ENCODE data around the gene SPAG17. TPM values are rescaled to one million over a fixed set of nuclear protein-coding genes. Genes with fewer than 3 reads are reported as not detected.

SPAG17 gene
- total RNA-seq, 2 donors from 2014 or later: 9.0 TPM; not detected in 1

- WGBS: 27% methylated on average over 11 of the region's 11 CpGs
- no peaks in the 10 kb centered on the region for H3K36me3 ChIP-seq
- no peak for DNase-seq (ENCODE audit: low spot score)
- no peaks in the 10 kb centered on the region for H3K4me1 ChIP-seq (replicated peaks)
- peak overlapping the region in 1 of 2 donors; percentile 12 for H3K4me3 ChIP-seq
- intact Hi-C loops (cut with DNase I): no loop called here
- no peaks in the 10 kb centered on the region for H3K9me3 ChIP-seq
- no peaks in the 10 kb centered on the region for H3K27me3 ChIP-seq (replicated peaks; ENCODE audit: insufficient read depth)
- H3K27ac ChIP-seq: no peak overlapping the region
- TF ChIP-seq POLR2AphosphoS5 (IDR thresholded peaks at IDR 0.05) (no peak), CTCF (IDR thresholded peaks at IDR 0.05) (no peak), POLR2A (IDR thresholded peaks at IDR 0.05) (no peak)
Observed at GRCh38 chr1:118184739-118185083, 317 bp downstream of the SPAG17 start.

- DNase-seq (ENCODE audit: low spot score): no peak
- WGBS: 94% methylated on average over 2 of the region's 2 CpGs
- H3K4me1 ChIP-seq (replicated peaks): no peaks in the 10 kb centered on the region
- no peak overlapping the region for H3K27ac ChIP-seq
- H3K36me3 ChIP-seq: no peaks in the 10 kb centered on the region
- intact Hi-C loops (cut with DNase I): no loop called here
- H3K27me3 ChIP-seq (replicated peaks; ENCODE audit: insufficient read depth): no peaks in the 10 kb centered on the region
- H3K4me3 ChIP-seq: no peak overlapping the region
- TF ChIP-seq CTCF (IDR thresholded peaks at IDR 0.05): no peak
- no peak for TF ChIP-seq POLR2AphosphoS5 (IDR thresholded peaks at IDR 0.05)
- no peak for TF ChIP-seq POLR2A (IDR thresholded peaks at IDR 0.05)
- no peaks in the 10 kb centered on the region for H3K9me3 ChIP-seq
Observed at GRCh38 chr1:118183586-118183985, 1.4 kb downstream of the SPAG17 start.

DNA sequence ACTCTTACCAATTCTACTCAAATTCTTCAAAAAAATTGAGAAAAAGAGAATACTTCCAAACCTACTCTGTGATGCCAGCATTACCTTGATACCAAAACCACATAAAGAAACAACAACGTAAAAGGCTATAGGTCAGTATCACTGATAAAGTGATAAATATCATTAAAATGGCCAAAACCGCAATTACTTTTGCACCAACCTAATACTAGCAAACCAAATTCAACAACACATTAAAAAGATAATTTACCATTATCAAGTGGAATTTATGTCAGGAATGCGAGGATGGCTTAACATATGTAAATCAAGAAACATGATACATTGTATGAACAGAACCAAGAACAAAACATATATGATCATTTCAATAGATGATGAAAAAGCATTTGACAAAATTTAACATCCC lies 7.0 kb downstream of the SPAG17 start:
- TF ChIP-seq CTCF (IDR thresholded peaks at IDR 0.05) (no peak), POLR2AphosphoS5 (IDR thresholded peaks at IDR 0.05) (no peak), POLR2A (IDR thresholded peaks at IDR 0.05) (no peak)
- H3K4me3 ChIP-seq: no peak overlapping the region
- no peak overlapping the region for H3K27ac ChIP-seq
- no peak for DNase-seq (ENCODE audit: low spot score)
- H3K4me1 ChIP-seq (replicated peaks): no peaks in the 10 kb centered on the region
- H3K27me3 ChIP-seq (replicated peaks; ENCODE audit: insufficient read depth): no peaks in the 10 kb centered on the region
- H3K9me3 ChIP-seq: no peaks in the 10 kb centered on the region
- WGBS: 97% methylated on average over 3 of the region's 3 CpGs
- H3K36me3 ChIP-seq: no peaks in the 10 kb centered on the region
- intact Hi-C loops (cut with DNase I): no loop called here

GRCh38 chr1:118169016-118169415 lies 16.0 kb downstream of the SPAG17 start:
- no peak for DNase-seq (ENCODE audit: low spot score)
- 79% methylated on average over 1 of the region's 1 CpG for WGBS
- H3K4me3 ChIP-seq: no peak overlapping the region
- no peaks in the 10 kb centered on the region for H3K27me3 ChIP-seq (replicated peaks; ENCODE audit: insufficient read depth)
- no peaks in the 10 kb centered on the region for H3K9me3 ChIP-seq
- no peaks in the 10 kb centered on the region for H3K36me3 ChIP-seq
- H3K4me1 ChIP-seq (replicated peaks): no peaks in the 10 kb centered on the region
- TF ChIP-seq POLR2A (IDR thresholded peaks at IDR 0.05) (no peak), POLR2AphosphoS5 (IDR thresholded peaks at IDR 0.05) (no peak), CTCF (IDR thresholded peaks at IDR 0.05) (no peak)
- H3K27ac ChIP-seq: no peak overlapping the region
- intact Hi-C loops (cut with DNase I): no loop called here

- no peak for DNase-seq (ENCODE audit: low spot score)
- no peak overlapping the region for H3K4me3 ChIP-seq
- 93% methylated on average over 1 of the region's 1 CpG for whole genome bisulfite sequencing
- intact Hi-C loops (cut with DNase I): no loop called here
- no peaks in the 10 kb centered on the region for H3K27me3 ChIP-seq (replicated peaks; ENCODE audit: insufficient read depth)
- H3K36me3 ChIP-seq: no peaks in the 10 kb centered on the region
- H3K4me1 ChIP-seq (replicated peaks): no peaks in the 10 kb centered on the region
- H3K9me3 ChIP-seq: no peaks in the 10 kb centered on the region
- H3K27ac ChIP-seq: no peak overlapping the region
- TF ChIP-seq POLR2A (IDR thresholded peaks at IDR 0.05): no peak
- TF ChIP-seq CTCF (IDR thresholded peaks at IDR 0.05): no peak
- no peak for TF ChIP-seq POLR2AphosphoS5 (IDR thresholded peaks at IDR 0.05)
Observed at GRCh38 chr1:118160806-118161205, 24.2 kb downstream of the SPAG17 start.
